ENCODE data around the gene DUSP28. TPM values are rescaled to one million over a fixed set of nuclear protein-coding genes. Genes with fewer than 3 reads are reported as not detected.
A peak's percentile ranks its signal among the peaks of the same experiment; 100 is the strongest.
"Not testable (repeated sequence)": the region's sequence is repeated elsewhere in the genome, so short reads cannot be mapped to it uniquely, and the experiment has no call there.

Gene DUSP28
- total RNA-seq, 1 donor from 2014 or later: 8.9 TPM

- Histone ChIP-seq H3K9me3 (ENCODE audit: low read depth) (no peaks in the 10 kb centered on the region), H2AFZ (replicated peaks) (peak overlapping the region; percentile 36), H3K27ac (no peak overlapping the region), H3F3A (ENCODE audit: low read depth) (peaks cover 4% of the 10 kb centered on the region), H4K20me1 (ENCODE audit: low read depth) (no peaks in the 10 kb centered on the region), H3K4me3 (peak overlapping the region; percentile 43), H3K4me2 (peak overlapping the region; percentile 75), H3K9ac (no peak overlapping the region), H3K27me3 (peaks cover 40% of the 10 kb centered on the region), H3K79me2 (ENCODE audit: low read depth) (no peaks in the 10 kb centered on the region), H3K4me1 (peaks cover 7% of the 10 kb centered on the region), H3K36me3 (no peaks in the 10 kb centered on the region)
- Mint-ChIP-seq H3K4me1 (peaks cover 9% of the 10 kb centered on the region), H3K27me3 (ENCODE audit: insufficient read depth, low read depth) (peaks cover 14% of the 10 kb centered on the region), H3K4me3 (no peak overlapping the region), H3K9me3 (peaks cover 17% of the 10 kb centered on the region), H3K27ac (no peak overlapping the region), H3K36me3 (peaks cover 23% of the 10 kb centered on the region)
- peak; percentile 24 for DNase-seq (ENCODE audit: low spot score)
- TF ChIP-seq EZH2 (IDR thresholded peaks at IDR 0.05) (peak; percentile 23), CTCF (IDR thresholded peaks at IDR 0.05) (no peak)
Observed at GRCh38 chr2:240519396-240520129, 40.6 kb upstream of the DUSP28 start.

GRCh38 chr2:240520130-240520973, 39.8 kb upstream of the DUSP28 start:
- Histone ChIP-seq H3K27me3 (peaks cover 40% of the 10 kb centered on the region), H3K36me3 (no peaks in the 10 kb centered on the region), H2AFZ (replicated peaks) (peak overlapping the region; percentile 36), H3K9ac (no peak overlapping the region), H3K4me1 (peaks cover 7% of the 10 kb centered on the region), H3K9me3 (ENCODE audit: low read depth) (no peaks in the 10 kb centered on the region), H3F3A (ENCODE audit: low read depth) (peaks cover 4% of the 10 kb centered on the region), H4K20me1 (ENCODE audit: low read depth) (no peaks in the 10 kb centered on the region), H3K4me3 (peak overlapping the region; percentile 43), H3K4me2 (peak overlapping the region; percentile 75), H3K27ac (no peak overlapping the region), H3K79me2 (ENCODE audit: low read depth) (no peaks in the 10 kb centered on the region)
- TF ChIP-seq EZH2 (IDR thresholded peaks at IDR 0.05) (peak; percentile 33), CTCF (IDR thresholded peaks at IDR 0.05) (no peak)
- Mint-ChIP-seq H3K9me3 (peaks cover 25% of the 10 kb centered on the region), H3K36me3 (peaks cover 31% of the 10 kb centered on the region), H3K27ac (peak overlapping the region; percentile 88), H3K4me1 (peaks cover 9% of the 10 kb centered on the region), H3K27me3 (ENCODE audit: insufficient read depth, low read depth) (peaks cover 14% of the 10 kb centered on the region), H3K4me3 (peak overlapping the region; percentile 28)
- peak; percentile 47 for DNase-seq (ENCODE audit: low spot score)

GRCh38 chr2:240520974-240521350, 39.2 kb upstream of the DUSP28 start:
- H3K4me3 ChIP-seq: no peak overlapping the region
- Mint-ChIP-seq H3K4me3 (peak overlapping the region; percentile 28), H3K4me1 (peaks cover 9% of the 10 kb centered on the region), H3K27ac (peak overlapping the region; percentile 88), H3K9me3 (peaks cover 29% of the 10 kb centered on the region), H3K36me3 (peaks cover 34% of the 10 kb centered on the region), H3K27me3 (ENCODE audit: insufficient read depth, low read depth) (peaks cover 16% of the 10 kb centered on the region)
- H3K36me3 ChIP-seq: no peaks in the 10 kb centered on the region
- peaks cover 7% of the 10 kb centered on the region for H3K4me1 ChIP-seq
- peaks cover 4% of the 10 kb centered on the region for H3F3A ChIP-seq (ENCODE audit: low read depth)
- peaks cover 40% of the 10 kb centered on the region for H3K27me3 ChIP-seq
- H3K9me3 ChIP-seq (ENCODE audit: low read depth): no peaks in the 10 kb centered on the region
- no peak overlapping the region for H3K27ac ChIP-seq
- no peak overlapping the region for H2AFZ ChIP-seq (replicated peaks)
- no peaks in the 10 kb centered on the region for H3K79me2 ChIP-seq (ENCODE audit: low read depth)
- no peak overlapping the region for H3K9ac ChIP-seq
- DNase-seq (ENCODE audit: low spot score): no peak
- TF ChIP-seq CTCF (IDR thresholded peaks at IDR 0.05) (no peak), EZH2phosphoT487 (IDR thresholded peaks at IDR 0.05) (no peak), EZH2 (IDR thresholded peaks at IDR 0.05) (no peak)
- H3K4me2 ChIP-seq: no peak overlapping the region
- no peaks in the 10 kb centered on the region for H4K20me1 ChIP-seq (ENCODE audit: low read depth)

- not testable (repeated sequence) for H3K4me3 ChIP-seq; H3K36me3 ChIP-seq; H2AFZ ChIP-seq (replicated peaks); H3K9ac ChIP-seq; H3K27ac ChIP-seq; H3K27ac Mint-ChIP-seq; H4K20me1 ChIP-seq (ENCODE audit: low read depth); H3K9me3 ChIP-seq (ENCODE audit: low read depth); H3K79me2 ChIP-seq (ENCODE audit: low read depth); DNase-seq (ENCODE audit: low spot score); H3K4me1 ChIP-seq; H3K4me3 Mint-ChIP-seq; H3F3A ChIP-seq (ENCODE audit: low read depth); H3K4me1 Mint-ChIP-seq; H3K4me2 ChIP-seq
- peaks cover 35% of the 10 kb centered on the region for H3K27me3 ChIP-seq
- H3K36me3 Mint-ChIP-seq: peaks cover 39% of the 10 kb centered on the region
- peaks cover 16% of the 10 kb centered on the region for H3K27me3 Mint-ChIP-seq (ENCODE audit: insufficient read depth, low read depth)
- H3K9me3 Mint-ChIP-seq: peaks cover 34% of the 10 kb centered on the region
Observed at GRCh38 chr2:240521885-240522284, 38.3 kb upstream of the DUSP28 start.
